GM23338 (cell line): ENCODE measurements around the gene KRT79. TPM values are rescaled to one million over a fixed set of nuclear protein-coding genes. Genes with fewer than 3 reads are reported as not detected.

Experiments
- ATAC-seq: fragments of 200-7000 bp; cut with Tn5 transposase; 3 replicates; pipeline ENCODE4 v1.9.1; 2020
- DNase-seq: peaks from one replicate; pipeline ENCODE4 v3.0.0-alpha.2; 2015; ENCODE audit warnings: low spot score
- H2AFZ ChIP-seq: fragments of 200-600 bp; sonication (generic); 2 replicates; pipeline ENCODE4 v1.8.0; 2016; ENCODE audit warnings: antibody characterized with exemption, mild to moderate bottlenecking, moderate library complexity
- H3F3A ChIP-seq: fragments of 200-600 bp; sonication (generic); replicated peaks from 2 replicates; pipeline ENCODE4 v1.8.0; 2017; ENCODE audit warnings: antibody characterized with exemption, mixed run types, low read depth
- H3K27ac ChIP-seq: fragments of 200-600 bp; sonication (generic); 2 replicates; pipeline ENCODE4 v1.6.1; 2016; ENCODE audit warnings: low read depth
- H3K27me3 ChIP-seq: fragments of 200-600 bp; sonication (generic); 2 replicates; pipeline ENCODE4 v1.8.0; 2016; ENCODE audit warnings: mild to moderate bottlenecking, mixed run types, moderate library complexity; ENCODE audit not compliant: insufficient read depth
- H3K36me3 ChIP-seq: fragments of 200-600 bp; sonication (generic); 2 replicates; pipeline ENCODE4 v1.8.0; 2016; ENCODE audit warnings: mild to moderate bottlenecking; ENCODE audit not compliant: insufficient read depth
- H3K4me1 ChIP-seq: fragments of 200-600 bp; sonication (generic); 2 replicates; pipeline ENCODE4 v1.8.0; 2016; ENCODE audit warnings: mild to moderate bottlenecking, moderate library complexity; ENCODE audit not compliant: insufficient read depth
- H3K4me2 ChIP-seq: fragments of 200-600 bp; sonication (generic); 2 replicates; pipeline ENCODE4 v1.7.1; 2017; ENCODE audit warnings: mixed run types
- H3K4me3 ChIP-seq: fragments of 200-600 bp; sonication (generic); 2 replicates; pipeline ENCODE4 v1.6.1; 2016; ENCODE audit warnings: mixed run types
- H3K79me2 ChIP-seq: fragments of 200-600 bp; sonication (generic); replicated peaks from 2 replicates; pipeline ENCODE4 v1.8.0; 2017; ENCODE audit warnings: mild to moderate bottlenecking; ENCODE audit not compliant: insufficient read depth
- H3K9me2 ChIP-seq: fragments of 200-600 bp; sonication (generic); 2 replicates; pipeline ENCODE4 v1.8.0; 2017; ENCODE audit not compliant: insufficient read depth
- H4K20me1 ChIP-seq: fragments of 200-600 bp; sonication (generic); replicated peaks from 2 replicates; pipeline ENCODE4 v1.8.0; 2017; ENCODE audit warnings: mild to moderate bottlenecking; ENCODE audit not compliant: insufficient read depth
- H3K27ac Mint-ChIP-seq: 2 replicates; pipeline ENCODE4 v1.8.0; 2020; ENCODE audit warnings: inconsistent platforms, mild to moderate bottlenecking, moderate library complexity, mixed read lengths
- H3K27me3 Mint-ChIP-seq: 3 replicates; pipeline ENCODE4 v1.8.0; 2022; ENCODE audit warnings: low read depth, mild to moderate bottlenecking, moderate library complexity, mixed read lengths, inconsistent platforms; ENCODE audit not compliant: insufficient read depth, poor library complexity
- H3K36me3 Mint-ChIP-seq: 3 replicates; pipeline ENCODE4 v1.8.0; 2021; ENCODE audit warnings: low read depth, mild to moderate bottlenecking, inconsistent platforms, moderate library complexity, mixed read lengths
- H3K4me1 Mint-ChIP-seq: 3 replicates; pipeline ENCODE4 v1.8.0; 2020; ENCODE audit warnings: mild to moderate bottlenecking, inconsistent platforms, mixed read lengths
- H3K4me3 Mint-ChIP-seq: 3 replicates; pipeline ENCODE4 v1.8.0; 2021; ENCODE audit warnings: moderate library complexity, mild to moderate bottlenecking, inconsistent platforms, mixed read lengths
- H3K9me3 Mint-ChIP-seq: 3 replicates; pipeline ENCODE4 v1.8.0; 2020; ENCODE audit warnings: moderate library complexity, mild to moderate bottlenecking, inconsistent platforms, mixed read lengths
- CREB1 ChIP-seq: fragments of 250-450 bp; sonication (Bioruptor Pico); IDR thresholded peaks from 2 replicates; pipeline ENCODE4 v1.5.0; 2020; ENCODE audit warnings: low read depth, mild to moderate bottlenecking, moderate library complexity
- CTCF ChIP-seq, 2 experiments: fragments of 200-600 bp in 1 of 2; sonication (generic) in 1 of 2; conservative IDR thresholded peaks; 2 replicates each; pipeline versions ENCODE4 v1.5.1 to v1.6.1; 2016 to 2017; ENCODE audit warnings: antibody characterized with exemption in 2 of 2, low read depth in 2 of 2, mild to moderate bottlenecking in 2 of 2, moderate library complexity in 1 of 2
- ETS1 ChIP-seq: IDR thresholded peaks from 2 replicates; pipeline ENCODE4 v1.6.1; 2016; ENCODE audit warnings: antibody characterized with exemption
- EZH2 ChIP-seq: fragments of 200-600 bp; sonication (generic); IDR thresholded peaks from one replicate; pipeline ENCODE4 v1.8.0; 2017; ENCODE audit warnings: antibody characterized with exemption, mild to moderate bottlenecking, low read depth; ENCODE audit not compliant: unreplicated experiment
- JUNB ChIP-seq: IDR thresholded peaks from one replicate; pipeline ENCODE4 v1.6.1; 2016; ENCODE audit warnings: antibody characterized with exemption; ENCODE audit not compliant: unreplicated experiment
- NANOG ChIP-seq: IDR thresholded peaks from 2 replicates; pipeline ENCODE4 v1.6.1; 2016; ENCODE audit warnings: antibody characterized with exemption, borderline replicate concordance
- POLR2AphosphoS5 ChIP-seq: IDR thresholded peaks from 2 replicates; pipeline ENCODE4 v1.6.1; 2016; ENCODE audit warnings: antibody characterized with exemption, low read depth
- REST ChIP-seq: IDR thresholded peaks from one replicate; pipeline ENCODE4 v1.6.1; 2018; ENCODE audit warnings: antibody characterized with exemption; ENCODE audit not compliant: unreplicated experiment
- STAT1 ChIP-seq: IDR thresholded peaks from one replicate; pipeline ENCODE4 v1.6.1; 2016; ENCODE audit warnings: antibody characterized with exemption; ENCODE audit not compliant: unreplicated experiment
- ZNF331 ChIP-seq: fragments of 250-450 bp; sonication (Bioruptor Pico); IDR thresholded peaks from 2 replicates; pipeline ENCODE4 v1.5.0; 2020; ENCODE audit warnings: low read depth, mild to moderate bottlenecking, moderate library complexity
- polyA plus RNA-seq: library from polyadenylated mRNA; unstranded; fragments of >200 nt; fragmentation: Nextera tagmentation; extraction: Ambion mirVana; gene quantifications from 2 replicates; pipeline ENCODE4 v1.2.1, GENCODE V29; 2016
- total RNA-seq: library from RNA; depleted of rRNA; stranded (reverse); fragments of >200 nt; shearing (Covaris generic); gene quantifications from 2 replicates; pipeline ENCODE4 v1.2.3, GENCODE V29; 2014

The KRT79 gene
- total and polyA plus RNA-seq, 2 experiments from 2014 or later: 0.21 TPM; not detected in 1

- H3K4me1 ChIP-seq: no peaks in the 10 kb centered on the region
- no peaks in the 10 kb centered on the region for H4K20me1 ChIP-seq
- H3K27me3 Mint-ChIP-seq: no peaks in the 10 kb centered on the region
- no peaks in the 10 kb centered on the region for H3K27me3 ChIP-seq
- H3K4me3 ChIP-seq: no peak overlapping the region
- TF ChIP-seq STAT1 (no peak), POLR2AphosphoS5 (no peak), CREB1 (no peak), ETS1 (no peak), REST (no peak), ZNF331 (no peak), JUNB (no peak)
- H3K27ac Mint-ChIP-seq: no peak overlapping the region
- no peaks in the 10 kb centered on the region for H3K36me3 Mint-ChIP-seq
- H3K4me2 ChIP-seq: no peak overlapping the region
- no peaks in the 10 kb centered on the region; the same call in 2 of the 3 replicates for H3K4me1 Mint-ChIP-seq
- H3K79me2 ChIP-seq: no peaks in the 10 kb centered on the region
- no peaks in the 10 kb centered on the region for H3K36me3 ChIP-seq
- H3K9me3 Mint-ChIP-seq: no peaks in the 10 kb centered on the region; the same call in 1 of the 3 replicates
- H3K4me3 Mint-ChIP-seq: no peak overlapping the region
- no peak for DNase-seq
- H2AFZ ChIP-seq: no peak overlapping the region
- ATAC-seq: no peak
- H3K27ac ChIP-seq: no peak overlapping the region
- H3K9me2 ChIP-seq: peaks cover 13% of the 10 kb centered on the region; the same call in 1 of the 2 replicates
- H3F3A ChIP-seq: no peaks in the 10 kb centered on the region
Observed at GRCh38 chr12:52823761-52824450, 10.2 kb downstream of the KRT79 start.

GRCh38 chr12:52822771-52823510, 11.2 kb downstream of the KRT79 start:
- H3F3A ChIP-seq: no peaks in the 10 kb centered on the region
- H3K27ac ChIP-seq: no peak overlapping the region
- Mint-ChIP-seq H3K27ac (no peak overlapping the region), H3K4me1 (no peaks in the 10 kb centered on the region; the same call in 2 of the 3 replicates), H3K36me3 (no peaks in the 10 kb centered on the region), H3K9me3 (no peaks in the 10 kb centered on the region; the same call in 1 of the 3 replicates), H3K4me3 (no peak overlapping the region), H3K27me3 (peaks cover 1% of the 10 kb centered on the region)
- H3K27me3 ChIP-seq: no peaks in the 10 kb centered on the region
- H3K4me3 ChIP-seq: no peak overlapping the region
- no peak overlapping the region for H3K4me2 ChIP-seq
- no peaks in the 10 kb centered on the region for H3K36me3 ChIP-seq
- no peaks in the 10 kb centered on the region for H4K20me1 ChIP-seq
- DNase-seq (no peak), ATAC-seq (no peak)
- no peaks in the 10 kb centered on the region for H3K4me1 ChIP-seq
- no peaks in the 10 kb centered on the region for H3K79me2 ChIP-seq
- H2AFZ ChIP-seq: no peak overlapping the region
- H3K9me2 ChIP-seq: peaks cover 6% of the 10 kb centered on the region; the same call in 1 of the 2 replicates
- TF ChIP-seq REST: no peak
- TF ChIP-seq EZH2: no peak
- no peak for TF ChIP-seq CTCF (conservative IDR thresholded peaks at IDR 0.05; ENCODE audit: low read depth in 2 of 2)
- no peak for TF ChIP-seq NANOG
- TF ChIP-seq STAT1: no peak
- no peak for TF ChIP-seq ZNF331
- TF ChIP-seq POLR2AphosphoS5: no peak
